ENCODE results near the gene DUSP9.

- TF ChIP-seq CTCF (IDR thresholded peaks at IDR 0.05) (no peak), POLR2A (IDR thresholded peaks at IDR 0.05) (no peak)
Measured at GRCh38 chrX:153694687-153695270, 47.8 kb downstream of the DUSP9 start.
